ENCODE results near the gene WDR89.
"Not testable (repeated sequence)": the region's sequence is repeated elsewhere in the genome, so short reads cannot be mapped to it uniquely, and the experiment has no call there.

WDR89 gene

GRCh38 chr14:63598807-63599206 lies 42.9 kb downstream of the WDR89 start:
- no peaks in the 10 kb centered on the region; the same call in none of the 2 replicates for H3K36me3 ChIP-seq (ENCODE audit: control insufficient read depth, insufficient read depth, low read length)
- no peak for DNase-seq (ENCODE audit: low read depth, low spot score)
- peaks cover 5% of the 10 kb centered on the region for H3K9me3 ChIP-seq (ENCODE audit: control insufficient read depth, insufficient read depth, low read length)
- no CpG with 5 or more reads among the region's 4 CpGs for WGBS (ENCODE audit: insufficient coverage, insufficient read length)
- H3K4me3 ChIP-seq (ENCODE audit: low read length) = no peak overlapping the region
- no peaks in the 10 kb centered on the region for H3K27me3 ChIP-seq (ENCODE audit: control insufficient read depth, insufficient read depth, low read length)
- H3K4me1 ChIP-seq (ENCODE audit: control insufficient read depth, insufficient read depth, low read length) = no peaks in the 10 kb centered on the region
- no peak overlapping the region for H3K27ac ChIP-seq (ENCODE audit: low read length)

GRCh38 chr14:63596998-63597658 lies 44.5 kb downstream of the WDR89 start:
- DNase-seq (ENCODE audit: low read depth, low spot score) = no peak
- no peaks in the 10 kb centered on the region; the same call in none of the 2 replicates for H3K36me3 ChIP-seq (ENCODE audit: control insufficient read depth, insufficient read depth, low read length)
- no peak overlapping the region for H3K4me3 ChIP-seq (ENCODE audit: low read length)
- H3K27me3 ChIP-seq (ENCODE audit: control insufficient read depth, insufficient read depth, low read length) = no peaks in the 10 kb centered on the region
- H3K4me1 ChIP-seq (ENCODE audit: control insufficient read depth, insufficient read depth, low read length) = no peaks in the 10 kb centered on the region
- WGBS (ENCODE audit: insufficient coverage, insufficient read length) = no CpG with 5 or more reads among the region's 4 CpGs
- peaks cover 7% of the 10 kb centered on the region for H3K9me3 ChIP-seq (ENCODE audit: control insufficient read depth, insufficient read depth, low read length)
- H3K27ac ChIP-seq (ENCODE audit: low read length) = no peak overlapping the region

DNA sequence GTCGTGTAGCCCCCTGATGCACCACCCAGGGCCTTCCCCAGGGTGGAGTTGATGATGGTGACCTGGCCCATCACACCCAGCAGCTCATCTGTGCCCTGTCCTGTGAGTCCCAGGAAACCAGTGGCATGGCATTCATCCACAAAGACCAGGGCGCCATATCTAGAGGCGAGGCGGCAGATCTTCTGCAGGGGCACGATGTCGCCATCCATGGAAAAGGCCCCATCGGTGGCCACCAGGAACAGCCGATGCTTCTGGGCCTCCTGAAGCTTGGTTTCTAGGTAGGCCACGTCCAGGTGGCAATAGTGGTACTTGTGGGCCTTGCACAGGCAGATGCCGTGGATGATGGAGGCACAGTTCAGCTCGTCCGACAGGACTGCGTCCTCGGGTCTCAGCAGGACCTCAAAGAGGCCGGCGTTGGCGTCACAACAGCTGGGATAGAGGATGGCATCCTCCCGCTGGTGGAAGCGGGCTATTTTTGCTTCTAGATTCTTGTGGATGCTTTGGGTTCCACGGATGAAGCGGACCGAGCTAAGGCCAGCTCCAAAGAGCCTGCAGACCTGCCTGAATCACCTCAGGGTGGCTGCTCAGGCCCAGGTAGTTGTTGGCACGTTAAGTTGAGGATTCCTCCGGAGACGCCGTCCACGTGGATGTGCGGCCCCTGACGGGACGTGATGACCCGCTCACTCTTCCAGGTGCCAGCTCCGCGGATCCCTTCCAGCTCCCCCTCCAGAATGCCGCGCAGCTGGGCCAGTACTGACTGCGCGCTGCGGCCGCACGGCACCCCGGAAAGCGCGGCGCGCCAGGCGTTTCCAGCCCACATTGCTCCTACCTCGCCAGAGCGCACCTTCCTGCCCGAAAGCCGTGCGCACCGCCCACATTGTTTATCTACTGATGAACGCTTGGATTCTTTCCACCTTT lies 47.0 kb downstream of the WDR89 start:
- Histone ChIP-seq H3K27ac (ENCODE audit: low read length) (no peak overlapping the region), H3K4me3 (ENCODE audit: low read length) (no peak overlapping the region), H3K36me3 (ENCODE audit: control insufficient read depth, insufficient read depth, low read length) (no peaks in the 10 kb centered on the region; the same call in none of the 2 replicates), H3K4me1 (ENCODE audit: control insufficient read depth, insufficient read depth, low read length) (no peaks in the 10 kb centered on the region), H3K9me3 (ENCODE audit: control insufficient read depth, insufficient read depth, low read length) (peaks cover 7% of the 10 kb centered on the region), H3K27me3 (ENCODE audit: control insufficient read depth, insufficient read depth, low read length) (no peaks in the 10 kb centered on the region)
- no CpG with 5 or more reads among the region's 53 CpGs for WGBS (ENCODE audit: insufficient coverage, insufficient read length)
- no peak for DNase-seq (ENCODE audit: low read depth, low spot score)

DNA sequence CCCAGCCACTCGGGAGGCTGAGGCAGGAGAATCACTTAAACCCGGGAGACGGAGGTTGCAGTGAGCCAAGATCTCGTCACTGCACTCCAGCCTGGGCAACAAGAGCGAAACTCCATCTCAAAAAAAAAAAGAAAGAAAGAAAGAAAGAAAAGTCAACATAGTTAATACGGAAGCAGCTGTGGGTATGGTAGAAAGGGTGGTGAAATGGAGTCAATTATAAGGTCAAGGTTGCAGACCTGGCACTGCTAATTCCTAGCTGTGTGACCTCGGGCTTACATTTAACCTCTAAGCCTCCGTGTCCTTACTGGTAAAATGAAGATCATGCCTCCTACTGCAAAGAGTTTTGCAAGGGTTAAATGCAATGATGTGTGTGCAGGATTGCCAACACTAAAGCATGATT lies 58.6 kb downstream of the WDR89 start:
- not testable (repeated sequence) for H3K36me3 ChIP-seq (ENCODE audit: control insufficient read depth, insufficient read depth, low read length); H3K4me1 ChIP-seq (ENCODE audit: control insufficient read depth, insufficient read depth, low read length); DNase-seq (ENCODE audit: low read depth, low spot score); H3K27ac ChIP-seq (ENCODE audit: low read length); H3K9me3 ChIP-seq (ENCODE audit: control insufficient read depth, insufficient read depth, low read length); H3K4me3 ChIP-seq (ENCODE audit: low read length); H3K27me3 ChIP-seq (ENCODE audit: control insufficient read depth, insufficient read depth, low read length)
- WGBS (ENCODE audit: insufficient coverage, insufficient read length) = no CpG with 5 or more reads among the region's 8 CpGs

DNA sequence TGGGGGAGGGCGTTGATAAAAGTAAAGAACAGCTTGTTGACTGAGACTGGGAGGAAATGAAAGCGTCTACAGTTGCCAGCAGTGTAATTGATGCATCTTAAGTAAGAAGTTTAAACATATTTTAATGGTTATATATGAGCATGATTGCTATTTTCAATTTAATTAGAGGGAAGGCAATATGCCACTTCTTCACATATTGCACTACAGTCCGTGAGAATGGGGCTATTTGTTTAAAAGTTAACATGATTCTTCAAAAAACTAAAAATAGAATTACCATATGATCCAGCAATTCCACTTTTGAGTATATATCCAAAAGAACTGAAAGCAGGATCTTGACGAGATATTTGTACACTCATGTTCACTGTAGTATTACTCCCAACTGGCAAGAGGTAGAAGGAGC lies 60.2 kb downstream of the WDR89 start:
- no CpG with 5 or more reads among the region's 4 CpGs for WGBS (ENCODE audit: insufficient coverage, insufficient read length)
- Histone ChIP-seq H3K4me3 (ENCODE audit: low read length) (no peak overlapping the region), H3K27ac (ENCODE audit: low read length) (no peak overlapping the region), H3K27me3 (ENCODE audit: control insufficient read depth, insufficient read depth, low read length) (no peaks in the 10 kb centered on the region), H3K9me3 (ENCODE audit: control insufficient read depth, insufficient read depth, low read length) (no peaks in the 10 kb centered on the region), H3K36me3 (ENCODE audit: control insufficient read depth, insufficient read depth, low read length) (no peaks in the 10 kb centered on the region), H3K4me1 (ENCODE audit: control insufficient read depth, insufficient read depth, low read length) (no peaks in the 10 kb centered on the region)
- DNase-seq (ENCODE audit: low read depth, low spot score) = no peak

- Histone ChIP-seq H3K4me1 (ENCODE audit: control insufficient read depth, insufficient read depth, low read length) (no peaks in the 10 kb centered on the region), H3K9me3 (ENCODE audit: control insufficient read depth, insufficient read depth, low read length) (no peaks in the 10 kb centered on the region), H3K4me3 (ENCODE audit: low read length) (no peak overlapping the region), H3K27me3 (ENCODE audit: control insufficient read depth, insufficient read depth, low read length) (no peaks in the 10 kb centered on the region), H3K27ac (ENCODE audit: low read length) (no peak overlapping the region), H3K36me3 (ENCODE audit: control insufficient read depth, insufficient read depth, low read length) (no peaks in the 10 kb centered on the region)
- no peak for DNase-seq (ENCODE audit: low read depth, low spot score)
- WGBS (ENCODE audit: insufficient coverage, insufficient read length) = no CpG with 5 or more reads among the region's 1 CpG
These were observed 63.4 kb downstream of the WDR89 start for GRCh38 chr14:63578300-63578699.

- Histone ChIP-seq H3K4me3 (ENCODE audit: low read length) (no peak overlapping the region), H3K36me3 (ENCODE audit: control insufficient read depth, insufficient read depth, low read length) (no peaks in the 10 kb centered on the region), H3K27ac (ENCODE audit: low read length) (no peak overlapping the region), H3K9me3 (ENCODE audit: control insufficient read depth, insufficient read depth, low read length) (no peaks in the 10 kb centered on the region), H3K4me1 (ENCODE audit: control insufficient read depth, insufficient read depth, low read length) (no peaks in the 10 kb centered on the region; the same call in 1 of the 2 replicates), H3K27me3 (ENCODE audit: control insufficient read depth, insufficient read depth, low read length) (no peaks in the 10 kb centered on the region)
- no peak for DNase-seq (ENCODE audit: low read depth, low spot score)
- WGBS (ENCODE audit: insufficient coverage, insufficient read length) = no CpG with 5 or more reads among the region's 4 CpGs
These were observed 68.1 kb downstream of the WDR89 start for GRCh38 chr14:63573581-63573980.

DNA sequence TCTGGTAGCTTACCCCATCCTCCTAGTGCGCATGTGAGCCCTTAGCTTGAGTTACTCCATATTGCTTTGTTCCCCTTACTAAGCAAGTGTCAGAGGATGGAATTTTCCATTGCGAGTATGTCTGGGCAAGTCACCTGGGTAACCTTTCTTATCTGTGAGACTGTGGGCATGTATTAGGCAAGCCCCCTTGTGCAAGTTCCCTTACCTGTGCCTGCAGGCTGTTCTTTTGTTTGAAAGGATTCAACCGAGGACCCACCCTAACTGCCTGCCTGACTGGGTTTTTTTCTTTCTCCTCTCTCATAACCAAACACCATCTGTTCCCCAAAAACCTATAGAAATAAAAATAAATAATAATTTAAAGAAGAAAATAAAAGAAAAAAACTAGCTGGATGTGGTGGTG lies 76.2 kb downstream of the WDR89 start:
- no peak for DNase-seq (ENCODE audit: low read depth, low spot score)
- no peak overlapping the region for H3K27ac ChIP-seq (ENCODE audit: low read length)
- H3K36me3 ChIP-seq (ENCODE audit: control insufficient read depth, insufficient read depth, low read length) = no peaks in the 10 kb centered on the region
- no peaks in the 10 kb centered on the region for H3K4me1 ChIP-seq (ENCODE audit: control insufficient read depth, insufficient read depth, low read length)
- no peaks in the 10 kb centered on the region for H3K9me3 ChIP-seq (ENCODE audit: control insufficient read depth, insufficient read depth, low read length)
- no peak overlapping the region for H3K4me3 ChIP-seq (ENCODE audit: low read length)
- H3K27me3 ChIP-seq (ENCODE audit: control insufficient read depth, insufficient read depth, low read length) = no peaks in the 10 kb centered on the region
- WGBS (ENCODE audit: insufficient coverage, insufficient read length) = no CpG with 5 or more reads among the region's 3 CpGs

- DNase-seq (ENCODE audit: low read depth, low spot score) = no peak
- H3K27ac ChIP-seq (ENCODE audit: low read length) = no peak overlapping the region
- H3K27me3 ChIP-seq (ENCODE audit: control insufficient read depth, insufficient read depth, low read length) = no peaks in the 10 kb centered on the region
- no peaks in the 10 kb centered on the region for H3K4me1 ChIP-seq (ENCODE audit: control insufficient read depth, insufficient read depth, low read length)
- no peak overlapping the region for H3K4me3 ChIP-seq (ENCODE audit: low read length)
- no peaks in the 10 kb centered on the region for H3K36me3 ChIP-seq (ENCODE audit: control insufficient read depth, insufficient read depth, low read length)
- WGBS (ENCODE audit: insufficient coverage, insufficient read length) = no CpG with 5 or more reads among the region's 1 CpG
- no peaks in the 10 kb centered on the region for H3K9me3 ChIP-seq (ENCODE audit: control insufficient read depth, insufficient read depth, low read length)
These were observed 77.4 kb downstream of the WDR89 start for GRCh38 chr14:63564318-63564717.

GRCh38 chr14:63563370-63564026 lies 78.2 kb downstream of the WDR89 start:
- no peak for DNase-seq (ENCODE audit: low read depth, low spot score)
- Histone ChIP-seq H3K4me3 (ENCODE audit: low read length) (no peak overlapping the region), H3K27me3 (ENCODE audit: control insufficient read depth, insufficient read depth, low read length) (no peaks in the 10 kb centered on the region), H3K9me3 (ENCODE audit: control insufficient read depth, insufficient read depth, low read length) (no peaks in the 10 kb centered on the region), H3K4me1 (ENCODE audit: control insufficient read depth, insufficient read depth, low read length) (no peaks in the 10 kb centered on the region), H3K36me3 (ENCODE audit: control insufficient read depth, insufficient read depth, low read length) (no peaks in the 10 kb centered on the region), H3K27ac (ENCODE audit: low read length) (no peak overlapping the region)
- no CpG with 5 or more reads among the region's 7 CpGs for WGBS (ENCODE audit: insufficient coverage, insufficient read length)
